GM10847 (cell line): ENCODE results near the gene DCTPP1.

Experiments used
- POLR2A ChIP-seq: IDR thresholded peaks from 2 replicates; pipeline ENCODE4 v1.6.1; 2011; ENCODE audit not compliant: insufficient read length; ENCODE audit errors: extremely low read depth

The DCTPP1 gene

GRCh38 chr16:30399435-30400186 is 30.2 kb downstream of the DCTPP1 start:
- no peak for TF ChIP-seq POLR2A

GRCh38 chr16:30398661-30399434 is 31.0 kb downstream of the DCTPP1 start:
- no peak for TF ChIP-seq POLR2A

- no peak for TF ChIP-seq POLR2A
Measured at GRCh38 chr16:30397776-30398660, 31.8 kb downstream of the DCTPP1 start.

- no peak for TF ChIP-seq POLR2A
Measured at GRCh38 chr16:30397056-30397455, 32.8 kb downstream of the DCTPP1 start.

- TF ChIP-seq POLR2A = no peak
Measured at GRCh38 chr16:30395992-30396585, 33.7 kb downstream of the DCTPP1 start.

GRCh38 chr16:30395155-30395991 is 34.5 kb downstream of the DCTPP1 start, which contains the start of gene ZNF48:
Gene ZNF48, plus strand, starts transcription at chr16:30395420. Its CDS starts 375 bp downstream, at chr16:30395795.
- TF ChIP-seq POLR2A = peak; percentile 56

- no peak for TF ChIP-seq POLR2A
Measured at GRCh38 chr16:30394592-30395154, 35.2 kb downstream of the DCTPP1 start.

GRCh38 chr16:30383521-30383920 is 46.3 kb downstream of the DCTPP1 start:
- TF ChIP-seq POLR2A = no peak

GRCh38 chr16:30382111-30382881 is 47.5 kb downstream of the DCTPP1 start, which contains the start of gene SEPTIN1:
Gene SEPTIN1, minus strand, starts transcription at chr16:30382561. Its CDS starts 19 bp downstream, at chr16:30382542.
- TF ChIP-seq POLR2A = peak; percentile 73

- no peak for TF ChIP-seq POLR2A
Measured at GRCh38 chr16:30381291-30382041, 48.4 kb downstream of the DCTPP1 start.

GRCh38 chr16:30380803-30381208 is 49.0 kb downstream of the DCTPP1 start:
- no peak for TF ChIP-seq POLR2A
